HFFc6 (cell line): ENCODE measurements around the gene IMPDH1. TPM values are rescaled to one million over a fixed set of nuclear protein-coding genes. Genes with fewer than 3 reads are reported as not detected.
A peak's percentile ranks its signal among the peaks of the same experiment; 100 is the strongest.

ENCODE experiments used
- DNase-seq: peaks from one replicate; pipeline ENCODE4 v3.0.0-alpha.2; 2018
- H3K27ac Mint-ChIP-seq: 2 replicates; pipeline ENCODE4 v1.8.0; 2020; ENCODE audit warnings: mild to moderate bottlenecking, mixed read lengths
- H3K27me3 Mint-ChIP-seq: 2 replicates; pipeline ENCODE4 v1.8.0; 2021; ENCODE audit warnings: mild to moderate bottlenecking, moderate library complexity, mixed read lengths; ENCODE audit not compliant: insufficient read depth
- H3K36me3 Mint-ChIP-seq: 2 replicates; pipeline ENCODE4 v1.8.0; 2021; ENCODE audit warnings: low read depth, mixed read lengths
- H3K4me1 Mint-ChIP-seq: 2 replicates; pipeline ENCODE4 v1.8.0; 2020; ENCODE audit warnings: low read depth, mixed read lengths
- H3K4me3 Mint-ChIP-seq: 2 replicates; pipeline ENCODE4 v1.8.0; 2020; ENCODE audit warnings: mild to moderate bottlenecking, moderate library complexity, mixed read lengths
- H3K9me3 Mint-ChIP-seq: 2 replicates; pipeline ENCODE4 v1.8.0; 2020; ENCODE audit warnings: mild to moderate bottlenecking, mixed read lengths
- total RNA-seq, 6 experiments: library from RNA; stranded (reverse); fragmentation: NEBNext Ultra II Directional; extraction: Animal tissue kit (Norgen Biotek cat#: 25700); gene quantifications; 2 replicates in 1 of 6; 3 replicates in 5 of 6; pipeline ENCODE4 v1.2.3, GENCODE V29; 2021
- TF ChIP-seq, protein P1 (sequence below): fragments of 200-600 bp; sonication (generic); IDR thresholded peaks from 2 replicates; pipeline ENCODE4 v1.5.0; 2021; ENCODE audit warnings: antibody characterized with exemption, mild to moderate bottlenecking

IMPDH1 gene
- total RNA-seq, 6 experiments from 2014 or later, result 81.8 to 107 (median 93.3) TPM

DNA sequence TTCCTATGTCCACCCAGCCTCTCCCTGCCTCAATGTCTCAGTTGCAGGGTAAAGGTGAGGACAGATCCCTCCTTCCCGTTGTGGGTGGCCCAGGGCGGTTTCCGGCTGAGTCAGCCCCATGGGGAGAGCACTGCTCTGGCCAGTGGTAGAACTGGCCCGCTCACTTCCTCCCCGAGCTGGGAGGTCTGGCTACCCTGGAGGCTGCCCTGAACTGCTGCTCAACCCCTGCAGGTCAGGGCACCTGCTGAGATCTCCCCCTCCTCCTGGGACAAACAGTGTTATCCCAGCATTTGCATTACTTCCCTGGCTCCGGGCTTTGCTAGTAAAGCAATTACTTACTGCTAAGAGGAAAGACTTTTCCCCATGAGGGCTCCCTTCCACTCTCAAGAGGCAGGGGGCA is 21.4 kb upstream of the IMPDH1 start:
- TF ChIP-seq, protein P1, sequence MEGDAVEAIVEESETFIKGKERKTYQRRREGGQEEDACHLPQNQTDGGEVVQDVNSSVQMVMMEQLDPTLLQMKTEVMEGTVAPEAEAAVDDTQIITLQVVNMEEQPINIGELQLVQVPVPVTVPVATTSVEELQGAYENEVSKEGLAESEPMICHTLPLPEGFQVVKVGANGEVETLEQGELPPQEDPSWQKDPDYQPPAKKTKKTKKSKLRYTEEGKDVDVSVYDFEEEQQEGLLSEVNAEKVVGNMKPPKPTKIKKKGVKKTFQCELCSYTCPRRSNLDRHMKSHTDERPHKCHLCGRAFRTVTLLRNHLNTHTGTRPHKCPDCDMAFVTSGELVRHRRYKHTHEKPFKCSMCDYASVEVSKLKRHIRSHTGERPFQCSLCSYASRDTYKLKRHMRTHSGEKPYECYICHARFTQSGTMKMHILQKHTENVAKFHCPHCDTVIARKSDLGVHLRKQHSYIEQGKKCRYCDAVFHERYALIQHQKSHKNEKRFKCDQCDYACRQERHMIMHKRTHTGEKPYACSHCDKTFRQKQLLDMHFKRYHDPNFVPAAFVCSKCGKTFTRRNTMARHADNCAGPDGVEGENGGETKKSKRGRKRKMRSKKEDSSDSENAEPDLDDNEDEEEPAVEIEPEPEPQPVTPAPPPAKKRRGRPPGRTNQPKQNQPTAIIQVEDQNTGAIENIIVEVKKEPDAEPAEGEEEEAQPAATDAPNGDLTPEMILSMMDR, result no peak
- Mint-ChIP-seq H3K4me3 (no peak overlapping the region), H3K27me3 (peaks cover 6% of the 10 kb centered on the region), H3K27ac (no peak overlapping the region), H3K9me3 (no peaks in the 10 kb centered on the region), H3K36me3 (no peaks in the 10 kb centered on the region), H3K4me1 (0 out of 2 replicates have a peak, but pooled peaks cover 6% of the 10 kb centered on the region)
- no peak for DNase-seq

DNA sequence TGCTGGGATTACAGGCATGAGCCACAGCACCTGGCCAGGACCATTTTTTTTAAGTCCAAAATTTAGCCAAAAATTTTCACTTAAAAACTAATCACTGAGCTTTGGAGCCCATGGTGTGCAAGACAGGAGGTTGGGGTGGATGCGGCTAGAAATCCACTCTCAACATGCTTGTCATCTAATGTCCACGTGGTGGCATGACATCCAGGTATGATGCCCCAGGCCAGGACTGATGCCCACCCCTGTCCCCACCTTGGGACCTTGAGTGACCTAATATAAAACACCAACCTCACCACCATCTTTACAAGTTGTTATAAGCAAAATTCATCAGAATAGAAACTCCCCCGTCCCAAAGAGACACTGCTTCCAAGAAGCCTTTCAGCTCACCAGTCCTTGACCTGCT is 20.4 kb upstream of the IMPDH1 start:
- H3K9me3 Mint-ChIP-seq, result no peaks in the 10 kb centered on the region
- H3K27ac Mint-ChIP-seq, result no peak overlapping the region
- TF ChIP-seq, protein P1, result no peak
- no peak overlapping the region for H3K4me3 Mint-ChIP-seq
- H3K4me1 Mint-ChIP-seq, result 0 out of 2 replicates have a peak, but pooled peaks cover 6% of the 10 kb centered on the region
- H3K36me3 Mint-ChIP-seq, result no peaks in the 10 kb centered on the region
- DNase-seq, result no peak
- H3K27me3 Mint-ChIP-seq, result peaks cover 2% of the 10 kb centered on the region

DNA sequence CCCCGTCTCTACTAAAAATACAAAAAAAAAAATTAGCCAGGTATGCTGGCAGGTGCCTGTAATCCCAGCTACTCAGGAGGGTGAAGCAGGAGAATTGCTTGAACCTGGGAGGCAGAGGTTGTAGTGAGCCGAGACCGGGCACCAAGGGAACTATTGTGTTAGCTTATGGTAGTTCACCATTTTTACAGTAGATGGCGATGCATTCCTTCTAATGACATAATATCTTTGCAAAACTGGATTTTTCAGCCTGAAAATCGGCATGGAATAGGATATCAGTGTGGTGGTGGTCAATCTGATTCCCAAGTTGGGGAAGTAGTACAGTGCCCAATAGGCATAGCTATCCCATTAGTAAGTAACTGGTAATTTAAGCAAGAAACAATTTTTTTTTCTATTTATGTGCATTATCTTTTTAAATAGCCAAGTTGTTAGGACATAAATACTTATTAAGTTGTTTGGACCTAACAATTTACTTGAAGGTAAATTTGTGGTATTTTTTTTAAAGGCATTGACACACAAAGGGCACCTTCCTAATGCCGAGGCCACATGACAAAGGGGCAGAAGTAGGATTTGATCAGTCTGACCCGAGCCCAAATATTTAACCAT is 17.6 kb upstream of the IMPDH1 start:
- H3K9me3 Mint-ChIP-seq, result no peaks in the 10 kb centered on the region
- peaks cover 2% of the 10 kb centered on the region; the same call in 1 of the 2 replicates for H3K27me3 Mint-ChIP-seq
- H3K4me1 Mint-ChIP-seq, result peaks cover 12% of the 10 kb centered on the region; the same call in 1 of the 2 replicates
- no peak overlapping the region for H3K4me3 Mint-ChIP-seq
- peak; percentile 43 for DNase-seq
- H3K27ac Mint-ChIP-seq, result no peak overlapping the region
- no peaks in the 10 kb centered on the region for H3K36me3 Mint-ChIP-seq
- TF ChIP-seq, protein P1, result peak; percentile 90

DNA sequence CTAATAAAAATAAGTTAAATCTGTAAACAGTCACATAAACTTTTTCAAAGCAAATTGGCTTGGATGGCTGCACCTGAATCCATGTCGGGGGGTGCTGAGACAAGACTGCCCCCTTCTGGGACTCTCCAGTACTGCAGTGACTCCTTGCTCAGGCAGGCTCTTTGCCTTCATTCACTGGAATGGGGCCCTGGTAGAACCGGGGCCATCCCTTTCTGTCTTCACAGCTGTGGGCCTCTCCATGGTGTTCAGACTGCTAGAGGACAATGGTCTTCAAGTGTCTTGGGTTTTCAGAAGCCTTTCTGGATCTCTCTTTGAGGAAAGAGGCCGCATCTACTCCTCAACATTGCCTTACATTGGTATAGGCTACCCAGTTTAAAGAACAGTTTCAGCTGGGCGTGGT is 16.1 kb upstream of the IMPDH1 start:
- TF ChIP-seq, protein P1, result peak; percentile 96
- Mint-ChIP-seq H3K36me3 (no peaks in the 10 kb centered on the region), H3K27ac (no peak overlapping the region), H3K4me1 (peaks cover 12% of the 10 kb centered on the region; the same call in 1 of the 2 replicates), H3K27me3 (peaks cover 2% of the 10 kb centered on the region; the same call in 1 of the 2 replicates), H3K9me3 (no peaks in the 10 kb centered on the region), H3K4me3 (no peak overlapping the region)
- peak; percentile 39 for DNase-seq

DNA sequence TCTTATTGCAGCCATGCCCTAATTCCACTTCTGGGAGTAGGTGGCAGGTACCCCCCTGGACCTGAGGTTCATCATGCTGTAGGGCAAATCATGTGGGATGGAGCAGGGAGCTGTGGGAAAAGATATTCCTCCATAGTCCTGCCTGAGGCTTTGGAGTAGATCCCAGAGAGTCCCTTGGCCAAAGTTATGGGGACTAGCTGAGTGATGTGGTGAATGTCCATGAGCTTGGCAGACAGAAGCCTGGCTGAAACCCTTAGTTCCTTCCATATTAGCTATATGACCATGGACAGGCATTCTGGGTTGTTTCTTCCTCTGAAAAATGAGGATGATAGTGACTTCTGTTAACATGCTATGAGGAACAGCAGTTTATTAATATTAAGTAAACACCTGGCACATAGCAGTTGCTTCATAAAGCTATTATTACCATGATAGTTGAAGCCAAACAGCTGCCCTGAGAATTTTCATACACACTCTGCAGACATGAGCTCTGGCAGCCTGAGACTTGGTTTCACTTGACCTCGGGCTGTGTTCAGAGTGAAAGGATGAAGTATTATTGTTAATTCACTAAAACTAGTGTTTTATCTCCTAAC is 15.0 kb upstream of the IMPDH1 start:
- Mint-ChIP-seq H3K4me1 (peaks cover 11% of the 10 kb centered on the region; the same call in 1 of the 2 replicates), H3K27me3 (peaks cover 5% of the 10 kb centered on the region; the same call in 1 of the 2 replicates), H3K4me3 (no peak overlapping the region), H3K9me3 (no peaks in the 10 kb centered on the region), H3K27ac (no peak overlapping the region), H3K36me3 (no peaks in the 10 kb centered on the region)
- TF ChIP-seq, protein P1, result no peak
- no peak for DNase-seq
